IMR-90 (cell line): ENCODE measurements around the gene HERPUD1. TPM values are rescaled to one million over a fixed set of nuclear protein-coding genes. Genes with fewer than 3 reads are reported as not detected.

Experiments
- ATAC-seq: fragments of 200-7000 bp; cut with Tn5 transposase; 2 replicates; pipeline ENCODE4 v1.9.1; 2020; ENCODE audit warnings: low read depth, mild to moderate bottlenecking, moderate library complexity
- BruUV-seq: library from RNA; stranded (reverse); fragments of 400-500 nt; replicated peaks from 2 replicates; lab custom pipeline; 2021; lab: Mats Ljungman, UMichigan
- CTCF ChIA-PET: fragments of 300-600 bp; formaldehyde crosslinking; extraction: SDS; loops from one replicate; lab custom pipeline; 2021; ENCODE audit warnings: antibody characterized with exemption; lab: Yijun Ruan, JAX
- POLR2A ChIA-PET: fragments of 300-600 bp; sonication (Branson Sonifier 250); formaldehyde crosslinking; loops from one replicate; lab custom pipeline; 2022; ENCODE audit warnings: antibody characterized with exemption; ENCODE audit not compliant: unreplicated experiment; lab: Charles Lee
- DNase-seq: peaks from one replicate; pipeline ENCODE4 v3.0.0; 2013
- H2AFZ ChIP-seq: replicated peaks from 2 replicates; pipeline ENCODE3; 2013; ENCODE audit warnings: low read length, mild to moderate bottlenecking; ENCODE audit not compliant: poor library complexity
- H2AK5ac ChIP-seq: 2 replicates; pipeline ENCODE4 v1.6.1; 2013; ENCODE audit warnings: low read depth, low read length, inconsistent platforms
- H2AK9ac ChIP-seq: replicated peaks from 2 replicates; pipeline ENCODE3; 2013; ENCODE audit warnings: mild to moderate bottlenecking, low read depth, low read length, moderate library complexity; ENCODE audit not compliant: poor library complexity
- H2BK120ac ChIP-seq: 2 replicates; pipeline ENCODE4 v1.6.1; 2013; ENCODE audit warnings: low read depth, low read length, inconsistent platforms
- H2BK15ac ChIP-seq: 3 replicates; pipeline ENCODE4 v1.6.1; 2013; ENCODE audit warnings: low read depth, low read length, inconsistent platforms
- H2BK20ac ChIP-seq: 2 replicates; pipeline ENCODE4 v1.6.1; 2013; ENCODE audit warnings: low read depth, mild to moderate bottlenecking, inconsistent platforms, low read length, moderate library complexity
- H2BK5ac ChIP-seq: 2 replicates; pipeline ENCODE4 v1.6.1; 2013; ENCODE audit warnings: mild to moderate bottlenecking, low read depth, low read length, inconsistent platforms; ENCODE audit not compliant: poor library complexity, severe bottlenecking
- H3K14ac ChIP-seq: replicated peaks from 2 replicates; pipeline ENCODE4 v1.6.1; 2013; ENCODE audit warnings: low read depth, low read length, inconsistent platforms
- H3K18ac ChIP-seq: 2 replicates; pipeline ENCODE4 v1.6.1; 2013; ENCODE audit warnings: low read depth, low read length, control low read depth
- H3K23ac ChIP-seq: 2 replicates; pipeline ENCODE4 v1.6.1; 2013; ENCODE audit warnings: low read depth, low read length, inconsistent platforms
- H3K27ac ChIP-seq: 2 replicates; pipeline ENCODE4 v1.5.1; 2013; ENCODE audit warnings: mild to moderate bottlenecking, control low read depth, low read length; ENCODE audit not compliant: insufficient read depth
- H3K27me3 ChIP-seq: 2 replicates; pipeline ENCODE4 v1.6.1; 2013; ENCODE audit warnings: low read length; ENCODE audit not compliant: control insufficient read depth, insufficient read depth
- H3K36me3 ChIP-seq: 2 replicates; pipeline ENCODE4 v1.6.1; 2013; ENCODE audit warnings: low read length, mixed read lengths; ENCODE audit not compliant: control insufficient read depth, insufficient read depth
- H3K4ac ChIP-seq: 2 replicates; pipeline ENCODE4 v1.6.1; 2013; ENCODE audit warnings: low read depth, low read length, inconsistent platforms
- H3K4me1 ChIP-seq: 2 replicates; pipeline ENCODE4 v1.6.1; 2013; ENCODE audit warnings: low read length, mixed read lengths; ENCODE audit not compliant: control insufficient read depth, insufficient read depth
- H3K4me2 ChIP-seq: 2 replicates; pipeline ENCODE4 v1.6.1; 2013; ENCODE audit warnings: low read depth, mild to moderate bottlenecking, control low read depth, low read length, moderate library complexity
- H3K4me3 ChIP-seq: 2 replicates; pipeline ENCODE4 v1.5.1; 2013; ENCODE audit warnings: low read depth, mild to moderate bottlenecking, control low read depth, low read length, moderate library complexity; ENCODE audit not compliant: insufficient read depth
- H3K56ac ChIP-seq: 2 replicates; pipeline ENCODE4 v1.6.1; 2013; ENCODE audit warnings: low read length, inconsistent platforms; ENCODE audit not compliant: insufficient read depth; ENCODE audit errors: extremely low read depth
- H3K79me1 ChIP-seq, 2 experiments: 2 replicates each; pipeline ENCODE4 v1.6.1; 2013; ENCODE audit warnings: low read length in 2 of 2, inconsistent platforms in 1 of 2, low read depth in 1 of 2
- H3K9ac ChIP-seq: 2 replicates; pipeline ENCODE4 v1.6.1; 2013; ENCODE audit warnings: low read depth, low read length, control low read depth
- H3K9me1 ChIP-seq: 2 replicates; pipeline ENCODE4 v1.6.1; 2013; ENCODE audit warnings: low read length, inconsistent platforms; ENCODE audit not compliant: insufficient read depth
- H3K9me3 ChIP-seq: 2 replicates; pipeline ENCODE4 v1.6.1; 2013; ENCODE audit warnings: low read length; ENCODE audit not compliant: control insufficient read depth, insufficient read depth
- H4K20me1 ChIP-seq: 2 replicates; pipeline ENCODE4 v1.6.1; 2013; ENCODE audit warnings: low read length, inconsistent platforms; ENCODE audit not compliant: insufficient read depth
- H4K5ac ChIP-seq: 2 replicates; pipeline ENCODE4 v1.6.1; 2013; ENCODE audit warnings: mild to moderate bottlenecking, low read depth, low read length, control low read depth
- H4K8ac ChIP-seq, 2 experiments: 2 replicates each; pipeline ENCODE4 v1.6.1; 2013; ENCODE audit warnings: low read depth in 2 of 2, low read length in 2 of 2, control low read depth in 1 of 2, inconsistent platforms in 1 of 2
- H4K91ac ChIP-seq: 2 replicates; pipeline ENCODE4 v1.6.1; 2013; ENCODE audit warnings: low read depth, low read length, inconsistent platforms; ENCODE audit not compliant: insufficient read depth
- BHLHE40 ChIP-seq: fragments of 150-350 bp; IDR thresholded peaks from 2 replicates; pipeline ENCODE4 v1.6.1; 2016; ENCODE audit warnings: mild to moderate bottlenecking, low read depth, low read length
- CEBPB ChIP-seq: IDR thresholded peaks from 2 replicates; pipeline ENCODE4 v1.6.1; 2012; ENCODE audit warnings: low read depth, low read length, improper control_type of control experiment
- CHD1 ChIP-seq: IDR thresholded peaks from 2 replicates; pipeline ENCODE4 v1.6.1; 2012; ENCODE audit warnings: low read depth, low read length, improper control_type of control experiment
- ELK1 ChIP-seq: fragments of 150-350 bp; IDR thresholded peaks from 2 replicates; pipeline ENCODE4 v1.6.1; 2016; ENCODE audit warnings: low read depth, mild to moderate bottlenecking, low read length, moderate library complexity, borderline replicate concordance
- FOS ChIP-seq: fragments of 150-350 bp; IDR thresholded peaks from 2 replicates; pipeline ENCODE4 v1.6.1; 2016; ENCODE audit warnings: low read depth, low read length
- MAFK ChIP-seq: IDR thresholded peaks from 2 replicates; pipeline ENCODE4 v1.6.1; 2012; ENCODE audit warnings: low read depth, low read length, improper control_type of control experiment
- MAZ ChIP-seq: IDR thresholded peaks from 2 replicates; pipeline ENCODE4 v1.6.1; 2012; ENCODE audit warnings: low read depth, mild to moderate bottlenecking, low read length, improper control_type of control experiment, moderate library complexity, borderline replicate concordance
- MXI1 ChIP-seq: IDR thresholded peaks from 2 replicates; pipeline ENCODE4 v1.6.1; 2012; ENCODE audit warnings: low read depth, mild to moderate bottlenecking, low read length, moderate library complexity, borderline replicate concordance
- NFE2L2 ChIP-seq: fragments of 150-350 bp; IDR thresholded peaks from 2 replicates; pipeline ENCODE4 v1.6.1; 2016; ENCODE audit warnings: low read depth, mild to moderate bottlenecking, low read length
- POLR2A ChIP-seq: IDR thresholded peaks from 2 replicates; pipeline ENCODE4 v1.6.1; 2012; ENCODE audit warnings: mild to moderate bottlenecking, low read depth, low read length
- RAD21 ChIP-seq: IDR thresholded peaks from 2 replicates; pipeline ENCODE4 v1.6.1; 2012; ENCODE audit warnings: low read length, improper control_type of control experiment
- RCOR1 ChIP-seq: IDR thresholded peaks from 2 replicates; pipeline ENCODE4 v1.6.1; 2012; ENCODE audit warnings: mild to moderate bottlenecking, low read length, improper control_type of control experiment; ENCODE audit not compliant: insufficient replicate concordance
- RFX5 ChIP-seq: IDR thresholded peaks from 2 replicates; pipeline ENCODE4 v1.8.0; 2012; ENCODE audit warnings: low read depth, mild to moderate bottlenecking, low read length, moderate library complexity
- SMC3 ChIP-seq: fragments of 150-350 bp; IDR thresholded peaks from 2 replicates; pipeline ENCODE4 v1.6.1; 2016; ENCODE audit warnings: low read depth, mild to moderate bottlenecking, antibody characterized with exemption, low read length, moderate library complexity
- WGBS, 2 experiments: methylation state at CpG; one replicate each; pipeline versions ENCODE4 v1.1.5 to v1.1.7; 2013; ENCODE audit warnings: missing lambda C conversion rate in 2 of 2; ENCODE audit not compliant: insufficient read length in 1 of 2; ENCODE audit errors: extremely low coverage in 2 of 2; 5-methylcytosine and 5-hydroxymethylcytosine counted together
- dilution Hi-C: fragments of 300-500 bp; cut with HindIII; formaldehyde crosslinking; loops from one replicate; pipeline ENCODE4 v1.14.3; 2018; ENCODE audit warnings: low sequenced_read_pairs; ENCODE audit not compliant: unreplicated experiment
- in situ Hi-C: fragments of 300-500 bp; cut with MboI; formaldehyde crosslinking; loops from 3 replicates; pipeline ENCODE4 v1.14.3; 2019; ENCODE audit warnings: low sequenced_read_pairs, inconsistent platforms, mixed read lengths
- intact Hi-C: fragments of 100-400 bp; cut with micrococcal nuclease; formaldehyde crosslinking; loops from 2 replicates; pipeline ENCODE4 v1.10.0; 2022
- polyA plus RNA-seq, 3 experiments: library from polyadenylated mRNA; depleted of rRNA; stranded (reverse); fragments of >200 nt; gene quantifications; 2 replicates each; pipeline ENCODE4 v1.2.3, GENCODE V29; 2012; ENCODE audit warnings: low replicate concordance in 1 of 3
- total RNA-seq: library from RNA; depleted of rRNA; stranded (reverse); fragments of >200 nt; gene quantifications from 2 replicates; pipeline ENCODE4 v1.2.3, GENCODE V29; 2012
- TF ChIP-seq, protein P1 (sequence below): fragments of 150-350 bp; IDR thresholded peaks from 2 replicates; pipeline ENCODE4 v1.6.1; 2017; ENCODE audit warnings: mild to moderate bottlenecking, antibody characterized with exemption, low read length, low read depth
- TF ChIP-seq, protein P2 (sequence below): conservative IDR thresholded peaks from 2 replicates; pipeline ENCODE4 v1.5.1; 2012; ENCODE audit warnings: mild to moderate bottlenecking, low read depth, low read length, improper control_type of control experiment

Gene HERPUD1
- total and polyA plus RNA-seq, 2 of the 4 experiments (the other 2 are of a cell fraction): 130 to 148 TPM

DNA sequence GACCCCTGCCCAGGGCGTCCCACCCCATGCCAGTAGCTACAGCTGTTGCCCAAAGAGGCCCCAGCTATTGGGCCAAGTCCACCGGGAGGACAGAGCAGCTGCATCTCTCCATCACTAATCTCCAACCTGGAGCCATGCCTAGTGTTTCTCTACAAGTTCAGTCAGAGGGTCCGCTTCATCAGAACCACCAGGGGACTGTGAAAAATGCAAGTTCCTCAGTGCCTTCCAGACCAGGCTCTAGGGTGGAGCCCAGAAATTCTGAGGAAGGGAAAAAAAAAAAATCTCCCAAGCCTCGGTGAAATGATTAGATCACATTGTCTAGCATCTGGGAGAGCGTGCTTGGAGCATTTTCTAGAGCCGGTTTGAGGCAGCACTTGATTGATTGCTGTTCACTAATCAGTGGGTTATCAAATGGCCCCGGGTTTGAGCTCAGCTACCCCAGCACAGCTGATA lies 22.4 kb upstream of the HERPUD1 start:
- no peak overlapping the region for H3K4me2 ChIP-seq
- no peaks in the 10 kb centered on the region; the same call in 1 of the 2 replicates for H3K27me3 ChIP-seq
- H3K18ac ChIP-seq: no peak overlapping the region
- WGBS, 2 experiments: 40% methylated on average over 3 of the region's 7 CpGs; no CpG with 5 or more reads in 1 of the 2 experiments
- peaks cover 23% of the 10 kb centered on the region for H3K4me1 ChIP-seq
- H3K14ac ChIP-seq: no peak overlapping the region
- no peak overlapping the region for H3K4me3 ChIP-seq
- H2BK15ac ChIP-seq: no peak overlapping the region
- H3K27ac ChIP-seq: no peak overlapping the region
- ChIA-PET POLR2A (interaction anchor here (0.6 kb wide), 1 partner anchor 8 kb away, joined by 5 read pairs; no protein-coding TSS in a partner anchor), CTCF (no interaction called here)
- H3K23ac ChIP-seq: no peak overlapping the region
- dilution Hi-C loops (no loop called here), in situ Hi-C loops (no loop called here), intact Hi-C loops (no loop called here)
- no peak overlapping the region for H2BK20ac ChIP-seq
- H4K91ac ChIP-seq: no peak overlapping the region
- no TSS peak for BruUV-seq
- H3K9ac ChIP-seq: no peak overlapping the region
- H2BK5ac ChIP-seq: no peak overlapping the region
- peak overlapping the region; percentile 15; the same call in 1 of the 2 replicates for H3K4ac ChIP-seq
- no peaks in the 10 kb centered on the region for H4K20me1 ChIP-seq
- no peaks in the 10 kb centered on the region for H3K9me3 ChIP-seq
- 0 out of 4 replicates have a peak, but pooled peaks cover 0 to 3% of the 10 kb centered on the region in 2 experiments for H3K79me1 ChIP-seq
- H2AFZ ChIP-seq: no peak overlapping the region
- peak overlapping the region; percentile 1; the same call in 1 of the 2 replicates for H2AK5ac ChIP-seq
- no peak for DNase-seq
- peaks cover 23% of the 10 kb centered on the region for H3K9me1 ChIP-seq
- no peak overlapping the region for H3K56ac ChIP-seq
- peak overlapping the region; percentile 84; the same call in 1 of the 2 replicates for H2BK120ac ChIP-seq
- H4K5ac ChIP-seq: no peak overlapping the region
- no peaks in the 10 kb centered on the region for H3K36me3 ChIP-seq
- no peak for ATAC-seq
- H2AK9ac ChIP-seq: no peak overlapping the region
- TF ChIP-seq BHLHE40 (no peak), MAFK (no peak), CHD1 (no peak), ELK1 (no peak), POLR2A (no peak), NFE2L2 (no peak), CEBPB (no peak), RCOR1 (no peak), FOS (no peak), RFX5 (no peak), SMC3 (no peak), MAZ (no peak), RAD21 (no peak), MXI1 (no peak)
- TF ChIP-seq, protein P1, sequence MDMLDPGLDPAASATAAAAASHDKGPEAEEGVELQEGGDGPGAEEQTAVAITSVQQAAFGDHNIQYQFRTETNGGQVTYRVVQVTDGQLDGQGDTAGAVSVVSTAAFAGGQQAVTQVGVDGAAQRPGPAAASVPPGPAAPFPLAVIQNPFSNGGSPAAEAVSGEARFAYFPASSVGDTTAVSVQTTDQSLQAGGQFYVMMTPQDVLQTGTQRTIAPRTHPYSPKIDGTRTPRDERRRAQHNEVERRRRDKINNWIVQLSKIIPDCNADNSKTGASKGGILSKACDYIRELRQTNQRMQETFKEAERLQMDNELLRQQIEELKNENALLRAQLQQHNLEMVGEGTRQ: no peak
- TF ChIP-seq, protein P2, sequence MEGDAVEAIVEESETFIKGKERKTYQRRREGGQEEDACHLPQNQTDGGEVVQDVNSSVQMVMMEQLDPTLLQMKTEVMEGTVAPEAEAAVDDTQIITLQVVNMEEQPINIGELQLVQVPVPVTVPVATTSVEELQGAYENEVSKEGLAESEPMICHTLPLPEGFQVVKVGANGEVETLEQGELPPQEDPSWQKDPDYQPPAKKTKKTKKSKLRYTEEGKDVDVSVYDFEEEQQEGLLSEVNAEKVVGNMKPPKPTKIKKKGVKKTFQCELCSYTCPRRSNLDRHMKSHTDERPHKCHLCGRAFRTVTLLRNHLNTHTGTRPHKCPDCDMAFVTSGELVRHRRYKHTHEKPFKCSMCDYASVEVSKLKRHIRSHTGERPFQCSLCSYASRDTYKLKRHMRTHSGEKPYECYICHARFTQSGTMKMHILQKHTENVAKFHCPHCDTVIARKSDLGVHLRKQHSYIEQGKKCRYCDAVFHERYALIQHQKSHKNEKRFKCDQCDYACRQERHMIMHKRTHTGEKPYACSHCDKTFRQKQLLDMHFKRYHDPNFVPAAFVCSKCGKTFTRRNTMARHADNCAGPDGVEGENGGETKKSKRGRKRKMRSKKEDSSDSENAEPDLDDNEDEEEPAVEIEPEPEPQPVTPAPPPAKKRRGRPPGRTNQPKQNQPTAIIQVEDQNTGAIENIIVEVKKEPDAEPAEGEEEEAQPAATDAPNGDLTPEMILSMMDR: no peak
- no peak overlapping the region for H4K8ac ChIP-seq
